GM21515 (cell line): ENCODE results near the gene SLC24A4.
A peak's percentile ranks its signal among the peaks of the same experiment; 100 is the strongest.

ENCODE experiments used
- ATAC-seq: cut with Tn5 transposase; IDR thresholded peaks from one replicate; pipeline ENCODE4 v1.9.1; 2021; ENCODE audit not compliant: unreplicated experiment

Gene SLC24A4

DNA sequence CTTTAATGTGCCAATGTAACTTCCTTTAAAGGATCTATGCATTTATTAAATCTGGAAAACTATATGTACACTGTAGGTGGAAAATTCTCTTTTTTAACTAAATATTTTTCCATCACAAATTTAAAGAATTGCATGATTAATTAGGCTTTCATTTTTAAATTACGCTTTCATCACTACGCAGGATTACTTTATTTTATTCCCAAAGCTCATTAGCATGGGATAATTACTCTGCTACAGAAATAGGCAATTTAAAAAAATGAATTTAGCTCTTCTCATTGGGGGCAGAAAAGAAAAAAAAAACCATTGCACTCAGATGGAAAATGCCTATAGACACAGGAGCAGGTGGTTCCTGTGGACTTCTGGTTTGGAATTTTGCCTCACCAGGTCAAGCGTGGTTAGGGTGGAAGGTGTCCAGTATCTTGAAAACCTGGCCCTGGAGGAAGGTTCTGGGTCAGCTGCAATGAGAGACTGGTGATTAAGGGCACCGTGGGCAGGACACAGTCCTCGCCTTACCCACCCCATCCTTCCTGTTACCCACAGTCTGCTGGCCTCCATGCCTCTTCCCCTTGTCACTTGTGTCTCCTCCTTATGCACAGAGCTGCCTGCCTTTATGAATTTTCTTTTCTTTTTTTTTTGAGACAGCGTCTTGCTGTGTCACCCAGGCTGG, 173.4 kb downstream of the SLC24A4 start:
- no peak for ATAC-seq

DNA sequence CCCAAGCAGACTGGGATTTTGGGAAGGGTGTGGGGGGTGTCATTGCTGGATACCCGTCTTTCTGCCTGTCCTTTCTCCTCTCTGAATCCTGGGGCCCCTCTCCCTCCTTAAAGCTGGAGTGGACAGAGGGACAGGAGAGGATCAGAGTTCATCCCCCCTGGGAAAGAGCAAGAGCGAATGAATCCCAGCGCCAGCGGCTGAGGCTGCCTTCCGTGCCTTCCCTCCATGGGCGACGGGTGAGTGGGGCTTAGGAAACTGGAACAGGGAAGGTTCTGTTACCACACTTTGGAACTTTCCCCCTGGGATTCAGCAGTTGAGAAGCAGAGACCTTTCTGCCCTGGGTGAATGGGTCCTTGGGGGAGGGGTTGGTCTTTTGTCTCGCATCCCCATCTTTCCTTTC, 174.4 kb downstream of the SLC24A4 start:
- no peak for ATAC-seq

DNA sequence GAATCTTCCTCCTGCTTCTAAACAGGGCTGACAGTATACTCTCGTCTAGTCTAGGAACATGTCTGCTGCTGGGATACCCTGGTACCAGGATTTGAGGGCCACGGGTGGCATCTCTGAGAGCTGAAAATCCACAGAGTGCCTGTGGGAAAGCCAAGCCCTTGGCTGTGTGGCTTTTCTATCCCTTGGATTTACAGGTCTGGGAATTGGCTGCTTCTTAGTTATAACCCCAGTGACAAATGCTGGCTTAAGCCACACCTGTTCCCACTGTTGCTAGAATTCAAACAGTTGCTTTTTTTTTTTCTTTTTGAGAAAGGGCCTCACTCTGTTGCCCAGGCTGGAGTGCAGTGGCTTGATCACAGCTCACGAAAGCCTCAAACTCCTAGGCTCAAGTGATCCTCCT, 176.3 kb downstream of the SLC24A4 start:
- ATAC-seq = no peak

DNA sequence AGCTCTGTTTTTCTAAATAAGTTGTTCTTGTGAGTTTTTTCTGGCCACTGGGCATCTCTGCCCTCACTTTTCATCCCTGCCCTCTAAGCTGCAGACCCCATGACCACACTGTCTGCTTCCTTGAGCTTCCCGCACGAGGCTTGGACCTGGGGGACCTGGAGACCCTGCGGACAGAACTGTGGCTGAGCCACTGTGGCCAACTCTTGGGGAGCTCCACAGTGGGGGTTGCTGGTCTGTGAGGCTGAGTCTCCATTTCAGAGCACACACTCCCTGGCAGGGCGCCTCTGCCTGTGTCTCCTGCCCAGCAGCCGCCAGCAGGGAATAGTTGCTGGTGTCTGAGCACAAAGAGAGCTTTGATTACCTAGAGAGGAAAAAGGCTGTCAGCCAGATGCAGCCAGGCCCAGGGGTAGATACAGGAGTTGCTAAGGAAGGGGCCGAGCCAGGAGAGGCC, 177.6 kb downstream of the SLC24A4 start:
- ATAC-seq = no peak

DNA sequence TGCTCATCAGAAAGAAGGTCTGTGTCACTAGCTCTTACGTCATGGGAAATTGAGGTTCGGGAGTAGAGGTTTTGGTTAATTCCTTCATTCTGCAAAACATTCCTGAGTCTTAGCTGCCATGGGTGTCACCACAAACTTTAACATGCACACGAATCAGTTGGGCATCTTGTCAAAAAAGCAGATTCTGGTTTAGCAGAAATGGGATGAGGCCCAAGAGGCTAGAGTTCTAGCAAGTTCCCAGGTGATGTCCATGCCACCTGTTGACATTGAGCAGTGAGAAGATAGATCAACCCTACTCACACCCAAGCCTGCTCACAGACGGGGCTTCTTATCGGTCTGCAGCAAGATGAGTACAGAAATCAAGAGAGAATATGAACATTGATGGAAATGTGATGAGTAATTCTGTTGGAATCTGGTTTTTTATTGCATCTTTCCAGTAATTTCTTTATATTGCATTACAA, 179.0 kb downstream of the SLC24A4 start:
- no peak for ATAC-seq

DNA sequence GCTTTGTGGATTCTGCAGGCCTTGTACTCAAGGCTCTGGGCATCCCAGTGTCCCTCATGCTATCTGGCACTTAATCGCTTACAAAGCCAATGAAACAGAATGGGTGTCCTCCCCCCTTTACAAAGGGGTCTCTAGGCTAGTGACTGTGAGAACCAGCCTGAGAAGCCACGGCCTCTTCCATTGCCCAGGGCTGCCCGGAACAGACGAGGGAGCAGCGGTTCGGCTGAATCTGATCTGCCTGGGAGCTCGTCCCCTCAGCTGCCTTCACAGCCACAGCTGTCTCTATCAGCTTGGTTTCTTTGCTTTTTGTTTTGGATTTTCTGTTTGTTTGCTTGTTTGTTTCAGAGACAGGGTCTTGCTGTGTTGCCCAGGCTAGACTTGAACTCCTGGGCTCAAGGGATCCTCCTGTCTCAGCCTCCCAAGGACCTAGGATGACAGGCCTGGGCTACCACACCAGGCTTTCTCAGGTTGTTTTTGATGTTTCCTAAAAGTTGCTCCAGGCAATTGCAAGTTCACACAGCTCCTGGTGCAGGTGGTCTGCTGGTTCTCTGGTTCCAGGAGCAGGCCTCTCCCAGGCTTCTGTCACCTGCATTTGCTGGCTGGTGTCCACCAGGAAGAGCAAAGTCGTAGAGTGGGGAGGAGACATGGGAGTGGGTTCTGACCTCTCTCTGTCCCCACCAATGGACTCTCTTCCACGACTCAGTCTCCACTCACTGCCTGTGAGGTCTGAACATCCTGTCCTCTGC, 179.7 kb downstream of the SLC24A4 start:
- no peak for ATAC-seq

DNA sequence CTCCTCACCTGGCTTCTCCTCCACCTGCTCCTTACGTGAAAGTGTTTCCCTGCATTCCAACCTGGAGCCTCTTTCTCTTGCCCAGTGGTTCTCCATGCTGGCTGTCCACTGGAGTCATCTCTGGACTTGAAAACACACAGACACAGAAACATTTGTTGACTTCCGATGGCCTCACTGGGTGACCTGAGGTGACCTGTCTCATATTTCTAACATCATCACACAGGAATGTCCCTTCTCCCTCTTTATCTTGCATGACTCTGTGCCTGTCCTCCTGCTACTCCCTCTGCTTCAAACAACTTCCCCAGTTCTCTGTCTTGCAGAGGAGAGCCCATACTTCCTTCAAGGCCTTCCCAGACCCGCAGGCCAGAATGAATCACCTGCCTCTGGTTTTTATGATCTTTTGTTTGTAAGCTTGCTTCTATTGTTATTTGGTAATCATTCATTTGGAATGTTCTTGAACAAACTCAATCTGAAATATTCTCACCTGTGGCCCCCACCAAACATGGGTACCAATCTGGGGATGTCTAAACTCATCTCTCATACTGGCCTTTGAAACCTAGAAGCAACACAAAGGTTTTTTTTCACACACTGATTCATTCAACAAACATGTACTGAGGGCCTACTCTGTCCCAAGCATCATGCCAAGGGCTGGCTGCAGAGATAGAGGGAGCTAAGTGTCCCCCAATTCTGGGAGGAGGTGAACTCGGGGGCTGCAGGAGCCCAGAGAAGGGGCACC, 181.0 kb downstream of the SLC24A4 start:
- no peak for ATAC-seq

DNA sequence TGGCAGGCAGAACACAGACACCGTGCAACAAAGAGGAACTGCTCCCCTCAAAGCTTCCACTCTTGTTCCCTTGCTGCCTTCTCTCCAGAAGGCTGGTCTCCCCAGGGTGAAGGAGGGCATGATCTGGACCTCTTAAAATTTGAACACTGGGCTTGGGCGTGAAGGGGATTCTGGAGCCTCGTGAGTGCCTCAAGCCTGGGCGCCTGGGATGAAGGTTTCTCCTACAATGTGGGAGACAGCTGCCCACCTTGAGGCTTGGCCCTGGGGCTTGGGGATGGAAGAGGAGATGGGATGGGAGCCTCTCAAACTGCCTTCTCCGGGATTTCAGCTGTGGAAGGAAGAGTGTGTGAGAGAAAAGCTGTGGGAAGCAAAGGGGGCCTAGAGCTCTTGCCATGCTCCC, 182.9 kb downstream of the SLC24A4 start:
- ATAC-seq = no peak

DNA sequence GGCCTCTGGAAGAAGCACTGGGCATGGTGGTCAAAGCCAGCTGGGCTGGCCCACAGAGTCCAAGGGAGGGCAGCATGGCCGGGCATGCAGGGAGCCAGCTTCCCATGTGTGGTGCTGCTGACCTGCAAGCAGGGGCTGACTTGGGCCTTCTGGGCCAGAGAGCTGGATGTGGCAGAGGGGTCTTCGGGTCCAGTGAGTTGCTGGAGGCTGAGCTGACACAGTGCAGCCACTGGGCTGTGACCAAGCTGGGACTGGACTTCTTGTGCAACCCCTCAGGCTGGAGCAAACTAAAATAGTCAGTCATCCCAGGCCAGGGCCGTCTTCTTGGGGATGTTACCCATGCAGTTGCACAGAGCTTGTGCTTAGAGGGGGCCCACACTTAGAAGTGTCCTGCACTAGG, 183.3 kb downstream of the SLC24A4 start:
- no peak for ATAC-seq

DNA sequence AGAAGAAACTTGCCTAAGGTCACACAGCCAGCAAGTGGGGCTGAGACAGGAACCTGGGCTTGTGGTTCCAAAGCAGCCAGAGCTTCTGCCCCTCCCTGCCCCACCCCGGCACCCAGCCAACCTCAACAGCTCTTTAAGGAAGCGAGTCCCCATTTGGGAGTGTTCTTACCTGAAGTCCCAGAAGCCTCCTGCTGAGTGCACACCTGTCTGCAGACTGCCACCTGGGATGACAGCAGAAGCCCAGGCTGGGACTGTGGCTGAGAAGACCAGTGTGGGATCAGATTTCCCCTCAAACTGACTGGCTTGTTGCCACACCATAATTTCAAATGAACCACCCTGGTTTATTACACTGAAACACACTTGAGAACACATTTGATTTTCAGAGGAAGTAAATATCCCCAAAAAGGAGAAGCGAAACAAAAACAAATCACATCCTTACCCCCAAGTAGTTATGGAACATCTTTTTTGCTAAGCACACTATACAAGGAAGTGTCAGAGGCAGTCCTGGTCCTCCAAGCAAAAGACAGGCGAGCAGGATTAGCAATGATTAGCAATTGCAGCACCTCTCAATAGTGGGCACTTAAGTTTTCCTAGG, 184.3 kb downstream of the SLC24A4 start:
- ATAC-seq = peak; percentile 63

DNA sequence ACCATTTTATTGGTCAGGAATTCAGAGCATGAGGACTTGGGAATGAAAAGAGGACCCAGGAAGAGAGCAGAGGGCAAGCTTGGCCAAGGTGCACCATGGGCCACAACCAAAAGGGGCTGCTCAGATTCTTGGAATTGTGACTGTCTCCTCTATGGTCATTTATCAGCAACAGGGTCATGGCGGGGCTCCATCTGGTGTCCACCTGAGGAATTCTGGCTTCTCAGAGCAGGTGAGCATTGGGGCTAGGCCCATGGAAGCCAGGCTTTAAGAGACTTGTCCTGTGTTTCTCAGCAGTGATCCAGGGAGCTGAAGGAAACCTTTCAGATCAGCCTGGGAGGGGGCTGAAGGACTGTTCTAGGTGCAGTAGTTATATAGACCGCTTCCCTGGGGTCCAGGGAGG, 188.0 kb downstream of the SLC24A4 start:
- no peak for ATAC-seq

DNA sequence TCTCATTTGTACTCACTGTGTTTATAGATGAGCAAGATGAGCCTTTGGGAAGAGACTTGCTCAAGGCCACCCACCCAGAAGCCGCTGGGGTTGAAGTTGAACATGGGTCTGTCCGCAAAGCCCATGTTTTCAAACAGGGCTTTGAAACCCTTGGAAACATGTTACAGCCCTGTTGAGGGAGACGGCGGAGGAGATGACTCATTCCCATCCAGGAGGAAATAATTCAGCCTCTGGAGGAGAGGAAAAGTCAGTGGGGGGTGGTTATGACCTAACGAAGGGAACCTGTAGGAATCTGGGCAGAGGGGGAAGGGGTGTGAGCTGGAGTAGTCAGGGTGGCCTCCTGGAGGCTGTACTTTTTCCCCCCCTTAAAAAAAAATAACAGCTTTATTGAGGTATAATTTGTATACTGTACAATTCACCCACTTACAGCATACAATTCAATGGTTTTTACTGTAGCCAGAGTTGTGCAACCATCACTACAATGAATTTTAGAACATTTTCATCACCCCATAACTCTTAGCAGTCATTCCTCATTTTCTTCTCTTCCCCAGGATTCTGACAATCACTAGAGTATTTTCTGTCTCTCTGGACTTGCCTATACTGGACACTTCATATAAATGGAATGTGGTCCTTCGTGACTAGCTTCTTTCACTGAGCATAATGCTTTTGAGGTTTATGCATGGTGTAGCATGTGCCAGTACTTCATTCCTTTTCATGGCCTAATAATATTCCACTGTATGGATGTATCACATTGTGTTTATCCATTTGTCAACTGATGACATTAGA, 188.7 kb downstream of the SLC24A4 start:
- ATAC-seq = no peak

DNA sequence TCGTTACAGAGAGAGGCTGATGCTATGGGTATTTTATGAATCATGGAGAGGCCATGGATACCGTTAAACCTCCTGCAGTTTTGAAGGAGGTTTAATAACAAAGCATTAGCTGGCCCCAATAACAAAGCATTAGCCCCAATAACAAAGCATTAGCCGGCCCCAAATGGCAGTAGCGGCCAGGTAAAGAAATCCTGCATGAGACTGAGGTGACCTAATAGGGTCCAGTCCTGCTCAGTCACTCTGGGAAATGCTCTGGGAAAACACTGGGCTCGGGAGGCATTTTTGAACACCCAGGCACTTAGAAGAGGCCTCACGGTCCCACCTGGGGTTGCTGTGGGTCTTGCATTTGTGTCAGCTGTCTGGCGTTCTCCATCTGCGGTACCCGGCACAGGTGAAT, 189.8 kb downstream of the SLC24A4 start:
- ATAC-seq = no peak

DNA sequence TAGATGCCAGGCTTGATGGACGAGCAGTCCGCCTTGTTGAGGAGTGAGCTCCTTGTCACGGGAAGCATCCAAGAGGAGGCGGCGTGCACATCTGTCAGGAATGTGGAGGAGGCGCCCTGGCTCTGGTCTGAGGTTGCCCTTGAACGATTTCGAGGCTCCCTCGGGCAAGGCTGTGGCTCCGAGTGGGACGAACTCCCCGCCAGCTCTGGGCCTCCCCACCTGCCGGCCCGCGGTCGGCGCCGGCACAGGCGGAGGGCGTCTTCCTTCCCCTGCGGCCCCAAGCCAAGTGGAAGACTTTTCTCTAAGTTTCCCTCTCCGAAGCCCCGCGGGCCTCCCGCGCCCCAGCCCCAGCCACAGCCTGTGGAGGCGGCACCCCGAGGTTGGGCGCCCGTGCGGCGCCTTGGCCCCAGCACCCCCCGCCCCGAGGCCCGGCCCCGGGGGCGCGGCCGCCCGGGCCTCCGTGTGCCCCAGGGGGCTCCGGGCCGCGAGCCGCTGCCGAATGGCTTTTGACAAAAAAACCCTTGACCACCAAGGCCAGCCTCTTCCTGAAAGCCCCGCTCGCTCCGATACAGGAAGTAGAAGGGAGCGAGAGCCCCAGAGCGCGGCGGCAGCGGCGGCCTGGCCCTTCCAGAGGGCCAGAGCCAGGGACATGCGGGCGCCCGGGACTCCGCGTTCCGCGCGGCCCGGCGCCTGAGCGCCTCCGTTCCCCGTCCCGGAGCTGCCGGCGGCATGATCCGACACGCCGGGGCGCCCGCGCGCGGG, 190.4 kb downstream of the SLC24A4 start, which contains the start of gene RIN3:
RIN3 (plus strand) TSS at position 578 of the 762 bp plus-strand sequence; CDS start at position 730, 152 bp downstream.
- ATAC-seq = peak; percentile 61

DNA sequence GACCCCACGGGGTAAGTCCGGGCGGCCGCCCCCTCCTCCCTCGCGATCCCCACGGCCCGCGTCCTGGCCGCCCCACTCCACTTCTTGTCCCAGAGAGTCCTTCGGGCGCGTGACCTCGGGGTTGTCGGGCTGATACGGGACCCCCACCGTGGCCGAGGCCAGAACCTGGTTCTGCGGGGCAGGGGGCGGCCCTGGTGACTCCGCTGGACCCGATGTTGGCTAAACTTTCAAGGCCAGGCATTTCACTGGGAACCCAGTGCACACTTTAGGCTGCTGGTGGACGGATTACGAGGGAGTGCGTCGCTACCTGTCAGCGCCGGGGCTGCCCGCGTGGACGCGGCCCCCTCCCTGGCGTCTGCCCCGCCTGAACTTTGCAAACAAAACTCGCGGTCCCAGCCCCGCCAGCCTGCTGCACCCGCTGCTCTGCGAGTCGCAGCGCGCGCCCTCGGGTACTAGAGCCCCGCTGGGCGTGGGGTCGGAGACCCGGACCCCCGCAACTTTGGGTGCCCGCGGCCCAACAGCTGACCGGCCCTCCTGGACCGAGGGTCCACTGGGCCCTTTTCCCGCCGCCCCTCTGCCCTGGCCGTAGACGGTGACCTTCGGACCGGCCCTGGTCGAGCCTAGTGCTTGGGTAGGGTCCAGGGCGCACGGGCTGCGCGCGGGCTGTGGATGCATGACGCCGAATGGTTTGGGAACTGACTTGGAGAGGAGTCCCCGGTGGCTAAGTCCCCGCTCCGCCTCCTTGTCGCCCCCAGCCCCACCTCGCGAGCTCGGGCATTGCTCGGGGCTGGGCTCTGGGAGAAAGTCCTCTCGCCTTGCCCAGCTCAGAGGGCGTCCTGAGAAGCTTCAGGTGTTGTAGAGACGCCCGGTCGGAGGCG, 191.2 kb downstream of the SLC24A4 start:
- ATAC-seq = peak; percentile 16

DNA sequence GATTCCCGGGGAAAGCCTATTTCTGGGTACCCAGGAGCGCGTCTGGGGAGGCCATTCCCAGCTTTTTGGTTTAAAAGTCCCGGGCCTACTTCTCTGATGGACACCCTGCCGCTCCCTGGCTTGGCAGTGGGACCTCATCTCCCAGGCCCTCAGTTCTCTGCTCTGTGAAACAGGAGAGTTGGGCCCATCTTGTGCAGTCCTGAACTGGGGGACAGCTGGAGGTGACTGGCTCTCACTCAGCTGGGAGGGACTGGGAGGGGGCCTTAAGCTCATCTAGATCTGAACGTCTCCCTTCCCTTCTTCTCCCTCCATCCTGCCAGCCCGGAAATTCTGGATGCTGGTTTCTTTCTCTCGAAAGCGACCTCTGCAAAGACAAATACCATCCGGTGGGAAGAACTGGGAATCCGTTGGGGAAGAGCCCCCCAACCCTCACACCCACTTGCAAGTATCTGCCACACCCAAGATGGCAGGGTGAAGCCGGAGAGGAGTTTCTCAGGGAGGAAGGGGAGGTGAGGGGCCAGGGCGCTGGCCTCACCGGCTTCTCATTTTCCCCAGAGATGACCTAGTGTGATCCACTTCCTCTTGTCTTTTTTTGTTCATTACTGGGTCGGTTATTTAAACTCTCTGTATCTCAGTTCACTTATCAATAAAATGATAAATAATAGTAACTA, 192.0 kb downstream of the SLC24A4 start:
- no peak for ATAC-seq

DNA sequence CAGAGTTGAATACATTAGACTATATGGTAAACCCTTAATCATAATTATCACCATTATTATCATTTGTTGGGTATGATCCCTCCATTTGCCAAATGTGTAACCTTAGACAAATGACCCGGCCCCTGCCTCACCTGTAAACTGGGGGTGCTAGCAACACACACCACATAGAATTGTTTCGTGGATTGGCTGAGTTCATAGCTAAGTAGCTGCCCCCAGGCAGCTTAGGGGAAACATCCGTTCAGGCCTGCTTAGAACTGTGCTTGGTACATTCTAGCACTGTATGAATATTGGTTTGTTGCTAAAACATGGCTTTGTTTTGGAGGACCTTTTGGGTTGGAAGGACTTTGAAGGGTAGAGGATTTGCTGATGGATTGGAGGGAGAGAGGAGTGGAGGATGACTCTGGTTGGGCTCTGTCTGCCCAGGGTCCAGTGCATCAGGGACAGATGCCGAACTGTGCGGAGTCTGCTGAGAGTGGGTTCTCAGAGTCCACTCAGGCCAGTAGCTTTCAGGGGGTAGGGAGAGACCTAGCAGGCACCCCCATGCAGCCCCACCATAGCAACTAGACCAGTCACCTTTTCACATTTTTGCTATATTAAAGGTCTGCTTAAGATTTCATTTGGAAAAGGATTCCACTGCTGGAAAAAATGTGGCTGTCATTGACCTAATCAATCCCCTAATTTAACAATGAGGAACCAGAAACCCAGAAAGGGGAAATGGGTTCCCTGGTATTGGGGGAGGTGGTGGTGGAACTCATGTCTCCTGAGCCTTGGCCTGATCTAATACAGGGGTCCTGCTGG, 192.8 kb downstream of the SLC24A4 start:
- no peak for ATAC-seq
